Astrocyte (in vitro differentiated cells and primary cell): ENCODE results near the gene CTNNA3. TPM values are rescaled to one million over a fixed set of nuclear protein-coding genes. Genes with fewer than 3 reads are reported as not detected.

Experiments used
- DNase-seq: peaks from one replicate; pipeline ENCODE4 v3.0.0-alpha.2; 2010; ENCODE audit warnings: low read depth
- FAIRE-seq: peaks from 2 replicates; lab custom pipeline; 2011; peaks lifted over from hg19 to GRCh38; lab: Jason Lieb, UNC
- H2AFZ ChIP-seq: 2 replicates; pipeline ENCODE4 v1.6.0; 2012; ENCODE audit warnings: low read depth, low read length, inconsistent platforms
- H3K27ac ChIP-seq: 2 replicates; pipeline ENCODE4 v1.5.1; 2011; ENCODE audit warnings: low read depth, low read length, inconsistent platforms
- H3K27me3 ChIP-seq: 2 replicates; pipeline ENCODE4 v1.6.0; 2011; ENCODE audit warnings: low read length, inconsistent platforms; ENCODE audit not compliant: insufficient read depth
- H3K36me3 ChIP-seq: 2 replicates; pipeline ENCODE4 v1.5.1; 2011; ENCODE audit warnings: low read length, inconsistent platforms; ENCODE audit not compliant: insufficient read depth
- H3K4me1 ChIP-seq: 2 replicates; pipeline ENCODE4 v1.5.1; 2011; ENCODE audit warnings: low read length, inconsistent platforms; ENCODE audit not compliant: insufficient read depth
- H3K4me2 ChIP-seq: 2 replicates; pipeline ENCODE4 v1.6.0; 2012; ENCODE audit warnings: low read length, inconsistent platforms
- H3K4me3 ChIP-seq: 2 replicates; pipeline ENCODE4 v1.5.1; 2011; ENCODE audit warnings: low read depth, mild to moderate bottlenecking, low read length, inconsistent platforms; ENCODE audit not compliant: insufficient read depth
- H3K79me2 ChIP-seq: 2 replicates; pipeline ENCODE4 v1.6.0; 2012; ENCODE audit warnings: mild to moderate bottlenecking, low read length, inconsistent platforms; ENCODE audit not compliant: insufficient read depth
- H3K9ac ChIP-seq: 2 replicates; pipeline ENCODE4 v1.6.0; 2012; ENCODE audit warnings: mild to moderate bottlenecking, low read length, inconsistent platforms
- H3K9me3 ChIP-seq: 2 replicates; pipeline ENCODE4 v1.5.1; 2012; ENCODE audit warnings: low read depth, mild to moderate bottlenecking, low read length, inconsistent platforms; ENCODE audit not compliant: insufficient read depth
- H4K20me1 ChIP-seq: 2 replicates; pipeline ENCODE4 v1.6.0; 2012; ENCODE audit warnings: low read length, inconsistent platforms; ENCODE audit not compliant: insufficient read depth
- H3K27ac Mint-ChIP-seq: one replicate; pipeline ENCODE4 v1.8.0; 2021; ENCODE audit warnings: mild to moderate bottlenecking, mixed read lengths; ENCODE audit not compliant: unreplicated experiment
- H3K27me3 Mint-ChIP-seq: one replicate; pipeline ENCODE4 v1.8.0; 2021; ENCODE audit warnings: low read depth, mixed read lengths; ENCODE audit not compliant: unreplicated experiment
- H3K36me3 Mint-ChIP-seq: one replicate; pipeline ENCODE4 v1.8.0; 2021; ENCODE audit warnings: low read depth, mixed read lengths; ENCODE audit not compliant: unreplicated experiment
- H3K4me1 Mint-ChIP-seq: one replicate; pipeline ENCODE4 v1.8.0; 2021; ENCODE audit warnings: low read depth, mixed read lengths; ENCODE audit not compliant: unreplicated experiment
- H3K4me3 Mint-ChIP-seq: one replicate; pipeline ENCODE4 v1.8.0; 2021; ENCODE audit warnings: mild to moderate bottlenecking, moderate library complexity, mixed read lengths; ENCODE audit not compliant: unreplicated experiment
- H3K9me3 Mint-ChIP-seq: one replicate; pipeline ENCODE4 v1.8.0; 2021; ENCODE audit warnings: mild to moderate bottlenecking, mixed read lengths; ENCODE audit not compliant: unreplicated experiment
- CTCF ChIP-seq: IDR thresholded peaks from 2 replicates; pipeline ENCODE4 v1.5.1; 2011; ENCODE audit warnings: low read depth, mild to moderate bottlenecking, inconsistent platforms, low read length, moderate library complexity; ENCODE audit not compliant: insufficient read depth
- EZH2 ChIP-seq: IDR thresholded peaks from 2 replicates; pipeline ENCODE4 v1.6.1; 2012; ENCODE audit warnings: mild to moderate bottlenecking, low read length, inconsistent platforms; ENCODE audit not compliant: insufficient read depth
- total RNA-seq: library from RNA; stranded (reverse); gene quantifications from 2 replicates; pipeline ENCODE4 v1.2.1, GENCODE V29; 2021

The CTNNA3 gene
- total RNA-seq, 1 donor from 2014 or later, result 0.73 TPM

GRCh38 chr10:66572700-66573099 is 1123.3 kb downstream of the CTNNA3 start:
- H3K4me2 ChIP-seq, result no peak overlapping the region
- no peak for TF ChIP-seq EZH2
- TF ChIP-seq CTCF, result no peak
- no peaks in the 10 kb centered on the region for H4K20me1 ChIP-seq
- no peak overlapping the region for H3K27ac Mint-ChIP-seq
- H3K9me3 Mint-ChIP-seq, result peaks cover 1% of the 10 kb centered on the region
- no peaks in the 10 kb centered on the region for H3K4me1 Mint-ChIP-seq
- no peak overlapping the region for H3K4me3 ChIP-seq
- H2AFZ ChIP-seq, result no peak overlapping the region
- H3K79me2 ChIP-seq, result no peaks in the 10 kb centered on the region
- no peaks in the 10 kb centered on the region for H3K27me3 ChIP-seq
- no peak overlapping the region for H3K27ac ChIP-seq
- H3K4me1 ChIP-seq, result no peaks in the 10 kb centered on the region
- H3K36me3 ChIP-seq, result no peaks in the 10 kb centered on the region
- no peak overlapping the region for H3K9ac ChIP-seq
- H3K4me3 Mint-ChIP-seq, result no peak overlapping the region
- DNase-seq (no peak), FAIRE-seq (no peak)
- H3K27me3 Mint-ChIP-seq, result no peaks in the 10 kb centered on the region
- no peaks in the 10 kb centered on the region for H3K9me3 ChIP-seq
- no peaks in the 10 kb centered on the region for H3K36me3 Mint-ChIP-seq

GRCh38 chr10:66565999-66566398 is 1130.0 kb downstream of the CTNNA3 start:
- DNase-seq (no peak), FAIRE-seq (no peak)
- H3K36me3 Mint-ChIP-seq, result no peaks in the 10 kb centered on the region
- no peaks in the 10 kb centered on the region for H3K79me2 ChIP-seq
- no peaks in the 10 kb centered on the region for H3K27me3 ChIP-seq
- H3K4me3 ChIP-seq, result no peak overlapping the region
- H2AFZ ChIP-seq, result no peak overlapping the region
- H3K9me3 Mint-ChIP-seq, result peaks cover 3% of the 10 kb centered on the region
- no peaks in the 10 kb centered on the region for H3K9me3 ChIP-seq
- no peak overlapping the region for H3K9ac ChIP-seq
- no peak overlapping the region for H3K4me2 ChIP-seq
- no peaks in the 10 kb centered on the region for H3K36me3 ChIP-seq
- no peak for TF ChIP-seq CTCF
- TF ChIP-seq EZH2, result no peak
- H4K20me1 ChIP-seq, result no peaks in the 10 kb centered on the region
- H3K4me1 Mint-ChIP-seq, result peaks cover 4% of the 10 kb centered on the region
- H3K4me1 ChIP-seq, result no peaks in the 10 kb centered on the region
- no peak overlapping the region for H3K27ac Mint-ChIP-seq
- H3K27ac ChIP-seq, result no peak overlapping the region
- H3K4me3 Mint-ChIP-seq, result no peak overlapping the region
- H3K27me3 Mint-ChIP-seq, result no peaks in the 10 kb centered on the region

- no peak overlapping the region for H3K4me2 ChIP-seq
- no peaks in the 10 kb centered on the region for H3K4me1 ChIP-seq
- peaks cover 4% of the 10 kb centered on the region for H3K4me1 Mint-ChIP-seq
- TF ChIP-seq EZH2, result no peak
- no peak for TF ChIP-seq CTCF
- no peak overlapping the region for H2AFZ ChIP-seq
- DNase-seq (no peak), FAIRE-seq (no peak)
- no peak overlapping the region for H3K4me3 Mint-ChIP-seq
- no peak overlapping the region for H3K4me3 ChIP-seq
- H3K9me3 Mint-ChIP-seq, result peaks cover 3% of the 10 kb centered on the region
- no peaks in the 10 kb centered on the region for H3K9me3 ChIP-seq
- no peak overlapping the region for H3K9ac ChIP-seq
- H3K79me2 ChIP-seq, result no peaks in the 10 kb centered on the region
- H4K20me1 ChIP-seq, result no peaks in the 10 kb centered on the region
- no peak overlapping the region for H3K27ac ChIP-seq
- no peaks in the 10 kb centered on the region for H3K36me3 ChIP-seq
- H3K27me3 ChIP-seq, result no peaks in the 10 kb centered on the region
- no peaks in the 10 kb centered on the region for H3K36me3 Mint-ChIP-seq
- no peak overlapping the region for H3K27ac Mint-ChIP-seq
- H3K27me3 Mint-ChIP-seq, result no peaks in the 10 kb centered on the region
Measured at GRCh38 chr10:66564287-66564686, 1131.7 kb downstream of the CTNNA3 start.
